ENCODE results near the gene CCL13.

CCL13 gene

GRCh38 chr17:34366529-34367107, 10.3 kb downstream of the CCL13 start:
- H3K4me3 ChIP-seq (ENCODE audit: low read depth, low read length) = no peak overlapping the region
- H3K9me3 ChIP-seq (ENCODE audit: control insufficient read depth, insufficient read depth, low read depth, low read length) = no peaks in the 10 kb centered on the region
- ChIA-PET CTCF (interaction anchor here (0.6 to 13.9 kb wide), 3 partner anchors 60 to 164 kb away, joined by 3 to 578 read pairs (median 4); no protein-coding TSS in a partner anchor), POLR2A (no interaction called here)
- 0 out of 2 replicates have a peak, but pooled peaks cover 9% of the 10 kb centered on the region for H3K4me1 ChIP-seq (ENCODE audit: control insufficient read depth, insufficient read depth, low read length)
- H3K27ac ChIP-seq (ENCODE audit: extremely low read depth, low read depth, low read length) = no peak overlapping the region
- H3K36me3 ChIP-seq (ENCODE audit: control insufficient read depth in 2 of 2, insufficient read depth in 1 of 2, low read length in 2 of 2) = no peaks in the 10 kb centered on the region
- TF ChIP-seq TRIM28 (IDR thresholded peaks at IDR 0.05; ENCODE audit: borderline replicate concordance, low read length) = no peak
- no peak for TF ChIP-seq REPIN1 (tag by site-specific recombination; IDR thresholded peaks at IDR 0.05; ENCODE audit: low read depth)
- no peak for TF ChIP-seq TSHZ1 (tag by site-specific recombination; IDR thresholded peaks at IDR 0.05; ENCODE audit: borderline replicate concordance)
- no peak for TF ChIP-seq ELK4 (IDR thresholded peaks at IDR 0.05; ENCODE audit: borderline replicate concordance, low read depth, low read length)
- no peak for TF ChIP-seq MEIS1 (CRISPR knock-in tag; IDR thresholded peaks at IDR 0.05; ENCODE audit: borderline replicate concordance)
- TF ChIP-seq SCRT1 (tag by site-specific recombination; IDR thresholded peaks at IDR 0.05; ENCODE audit: borderline replicate concordance) = no peak
- no peak for TF ChIP-seq OSR2 (tag by site-specific recombination; IDR thresholded peaks at IDR 0.05)
- TF ChIP-seq ZNF48 (tag by site-specific recombination; IDR thresholded peaks at IDR 0.05) = no peak
- TF ChIP-seq ZBTB1 (tag by site-specific recombination; IDR thresholded peaks at IDR 0.05) = no peak
- TF ChIP-seq ZNF292 (tag by site-specific recombination; IDR thresholded peaks at IDR 0.05; ENCODE audit: borderline replicate concordance, low read depth) = no peak
- no peak for TF ChIP-seq ZNF704 (tag by site-specific recombination; IDR thresholded peaks at IDR 0.05)
- no peak for TF ChIP-seq PBX3 (CRISPR knock-in tag; IDR thresholded peaks at IDR 0.05)
- TF ChIP-seq ZNF629 (tag by site-specific recombination; IDR thresholded peaks at IDR 0.05) = no peak
- no peak for TF ChIP-seq ZNF692 (tag by site-specific recombination; IDR thresholded peaks at IDR 0.05)

GRCh38 chr17:34367486-34368195, 11.4 kb downstream of the CCL13 start:
- ChIA-PET CTCF (interaction anchor here (2.6 to 13.9 kb wide), 2 partner anchors 165 to 168 kb away, joined by 18 to 578 read pairs; no protein-coding TSS in a partner anchor), POLR2A (no interaction called here)
- Histone ChIP-seq H3K9me3 (ENCODE audit: control insufficient read depth, insufficient read depth, low read depth, low read length) (no peaks in the 10 kb centered on the region), H3K36me3 (ENCODE audit: control insufficient read depth in 2 of 2, insufficient read depth in 1 of 2, low read length in 2 of 2) (no peaks in the 10 kb centered on the region), H3K4me3 (ENCODE audit: low read depth, low read length) (no peak overlapping the region), H3K27ac (ENCODE audit: extremely low read depth, low read depth, low read length) (no peak overlapping the region), H3K4me1 (ENCODE audit: control insufficient read depth, insufficient read depth, low read length) (0 out of 2 replicates have a peak, but pooled peaks cover 9% of the 10 kb centered on the region)
- no peak for TF ChIP-seq SP7 (tag by site-specific recombination; IDR thresholded peaks at IDR 0.05)
- TF ChIP-seq ZBTB48 (tag by site-specific recombination; IDR thresholded peaks at IDR 0.05) = no peak
- TF ChIP-seq ZNF629 (tag by site-specific recombination; IDR thresholded peaks at IDR 0.05) = no peak
- TF ChIP-seq ZNF23 (tag by site-specific recombination; IDR thresholded peaks at IDR 0.05; ENCODE audit: borderline replicate concordance) = no peak
- TF ChIP-seq PRDM10 (tag by site-specific recombination; IDR thresholded peaks at IDR 0.05) = no peak
- no peak for TF ChIP-seq ZIC2 (tag by site-specific recombination; IDR thresholded peaks at IDR 0.05)
- no peak for TF ChIP-seq ZNF19 (tag by site-specific recombination; IDR thresholded peaks at IDR 0.05; ENCODE audit: low read depth)
- TF ChIP-seq ZNF76 (tag by site-specific recombination; IDR thresholded peaks at IDR 0.05; ENCODE audit: borderline replicate concordance, low read depth) = no peak

Data from HEK293 (cell line).